HG02798 (cell line): ENCODE results near the gene CCDC59.

ENCODE experiments used
- ATAC-seq: cut with Tn5 transposase; IDR thresholded peaks from one replicate; pipeline ENCODE4 v1.9.1; 2021; ENCODE audit warnings: mild to moderate bottlenecking; ENCODE audit not compliant: unreplicated experiment, poor library complexity

Gene CCDC59

DNA sequence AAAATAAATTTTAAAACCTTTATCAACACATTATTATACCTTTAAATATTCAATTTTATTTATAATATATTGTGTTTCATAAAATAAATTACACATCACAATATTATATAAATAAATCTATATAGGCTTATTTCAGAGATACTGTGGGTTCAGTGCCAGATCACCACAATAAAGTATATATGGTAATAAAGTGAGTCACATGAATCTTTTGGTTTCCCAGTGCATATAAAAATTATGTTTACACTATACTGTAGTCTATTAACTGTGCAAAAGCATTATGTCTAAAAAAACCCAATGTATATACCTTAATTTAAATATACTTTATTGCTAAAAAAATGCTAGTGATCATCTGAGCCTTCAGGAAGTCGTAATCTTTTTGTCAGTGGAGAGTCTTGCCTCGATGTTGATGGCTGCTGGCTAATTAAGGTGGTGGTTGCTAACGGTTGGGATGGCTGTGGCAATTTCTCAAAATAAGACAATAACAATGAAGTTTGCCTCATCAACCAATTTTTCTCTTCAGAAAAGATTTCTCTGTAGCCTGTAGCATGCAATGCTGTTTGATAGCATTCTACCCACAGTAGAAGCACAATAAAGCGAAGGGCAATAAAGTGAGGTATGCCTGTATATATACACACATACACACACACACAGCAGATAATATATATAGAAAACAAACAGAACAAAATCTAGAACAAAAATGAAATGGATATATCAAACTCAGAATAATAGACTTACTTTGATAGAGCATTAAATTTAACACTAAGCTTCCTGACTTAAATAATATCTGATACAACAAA is 32.4 kb downstream of the CCDC59 start:
- no peak for ATAC-seq

DNA sequence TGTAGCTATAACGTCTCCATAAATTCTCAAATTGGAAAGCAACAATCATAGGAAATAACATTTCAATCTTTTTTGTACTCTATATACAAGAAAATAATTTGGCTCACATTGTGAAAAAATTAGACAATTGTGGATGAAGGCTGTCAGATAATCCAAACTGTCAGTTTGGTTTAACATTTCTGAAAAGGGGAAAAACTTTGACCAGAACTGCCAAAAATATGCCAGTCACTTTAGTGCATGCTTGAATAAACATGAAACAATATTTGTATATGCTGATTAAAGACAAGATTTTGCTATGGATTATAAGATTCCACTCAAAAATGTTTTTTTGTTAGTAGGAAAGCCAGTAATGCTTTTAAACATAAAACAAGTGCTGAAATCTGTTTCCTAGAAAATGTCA is 38.9 kb downstream of the CCDC59 start:
- ATAC-seq, result no peak

DNA sequence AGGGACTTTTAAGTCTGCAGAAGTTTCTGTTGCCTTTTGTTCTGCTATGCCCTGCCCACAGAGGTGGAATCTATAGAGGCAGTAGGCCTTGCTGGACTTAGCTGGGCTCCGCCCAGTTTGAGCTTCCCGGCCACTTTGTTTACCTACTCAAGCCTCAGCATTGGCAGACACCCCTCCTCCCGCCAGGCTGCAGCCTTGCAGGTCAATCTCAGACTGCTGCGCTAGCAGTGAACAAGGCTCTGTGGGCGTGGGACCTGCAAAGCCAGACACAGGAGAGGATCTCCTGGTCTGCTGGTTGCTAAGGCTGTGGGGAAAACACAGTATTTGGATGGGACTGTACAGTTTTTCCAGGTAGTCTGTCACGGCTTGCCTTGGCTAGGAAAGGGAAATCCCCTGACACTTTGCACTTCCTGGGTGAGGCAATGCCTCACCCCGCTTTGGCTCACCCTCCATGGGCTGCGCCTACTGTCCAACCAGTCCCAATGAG is 43.7 kb downstream of the CCDC59 start:
- ATAC-seq, result no peak
